ENCODE measurements around the gene PCNX1.

Gene PCNX1

DNA sequence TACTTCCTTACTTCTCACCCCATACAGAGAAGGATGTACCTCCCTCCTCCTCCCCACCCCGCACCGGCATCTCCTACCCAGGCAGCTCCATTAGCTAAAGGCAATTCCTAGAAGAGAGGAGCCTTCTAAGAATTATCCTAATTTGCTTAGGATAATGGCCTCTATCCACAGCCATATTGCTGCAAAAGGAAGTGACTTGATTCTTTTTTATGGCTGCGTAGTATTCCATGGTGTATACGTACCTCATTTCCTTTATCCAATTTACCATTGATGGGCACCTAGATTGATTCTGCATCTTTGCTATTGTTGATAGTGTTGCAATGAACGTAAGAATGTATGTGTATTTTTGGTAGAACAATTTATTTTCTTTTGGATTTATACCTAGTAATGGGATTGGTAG is 189.7 kb downstream of the PCNX1 start:
- no peak overlapping the region for H3K27ac Mint-ChIP-seq
- H3K9me3 Mint-ChIP-seq = peaks cover 0 to 4% of the 10 kb centered on the region in 2 donors
- no peak overlapping the region for H3K4me3 Mint-ChIP-seq
- no peak for DNase-seq
- peaks cover 2 to 7% of the 10 kb centered on the region in 2 donors for H3K4me1 Mint-ChIP-seq
- ATAC-seq (replicated peaks) = no peak
- H3K36me3 Mint-ChIP-seq = peaks cover 23 to 38% of the 10 kb centered on the region in 2 donors
- H3K27me3 Mint-ChIP-seq = no peaks in the 10 kb centered on the region

GRCh38 chr14:71103662-71104484 is 196.6 kb downstream of the PCNX1 start:
- Mint-ChIP-seq H3K27me3 (no peaks in the 10 kb centered on the region), H3K36me3 (peaks cover 20 to 23% of the 10 kb centered on the region in 2 donors), H3K4me3 (no peak overlapping the region), H3K4me1 (peaks cover 4 to 13% of the 10 kb centered on the region in 2 donors), H3K9me3 (no peaks in the 10 kb centered on the region), H3K27ac (no peak overlapping the region)
- DNase-seq (no peak), ATAC-seq (replicated peaks) (peak; percentile 66 to 70)

GRCh38 chr14:71105177-71105576 is 197.9 kb downstream of the PCNX1 start:
- Mint-ChIP-seq H3K36me3 (peaks cover 23 to 28% of the 10 kb centered on the region in 2 donors), H3K4me1 (peaks cover 4 to 5% of the 10 kb centered on the region in 2 donors), H3K9me3 (no peaks in the 10 kb centered on the region), H3K4me3 (no peak overlapping the region), H3K27ac (no peak overlapping the region), H3K27me3 (no peaks in the 10 kb centered on the region)
- ATAC-seq (replicated peaks) (no peak), DNase-seq (no peak)

GRCh38 chr14:71107921-71108320 is 200.7 kb downstream of the PCNX1 start:
- Mint-ChIP-seq H3K36me3 (peaks cover 28 to 32% of the 10 kb centered on the region in 2 donors), H3K4me3 (no peak overlapping the region), H3K9me3 (no peaks in the 10 kb centered on the region), H3K4me1 (peaks cover 4 to 13% of the 10 kb centered on the region in 2 donors), H3K27ac (no peak overlapping the region), H3K27me3 (no peaks in the 10 kb centered on the region)
- DNase-seq (no peak), ATAC-seq (replicated peaks) (no peak)

- Mint-ChIP-seq H3K4me1 (peaks cover 4 to 13% of the 10 kb centered on the region in 2 donors), H3K4me3 (no peak overlapping the region), H3K27ac (peak overlapping the region; percentile 47), H3K27me3 (no peaks in the 10 kb centered on the region), H3K9me3 (no peaks in the 10 kb centered on the region), H3K36me3 (peaks cover 28 to 32% of the 10 kb centered on the region in 2 donors)
- no peak for ATAC-seq (replicated peaks)
- no peak for DNase-seq
These were observed 201.3 kb downstream of the PCNX1 start for GRCh38 chr14:71108398-71109119.

GRCh38 chr14:71113376-71113775 is 206.1 kb downstream of the PCNX1 start:
- Mint-ChIP-seq H3K27ac (no peak overlapping the region), H3K9me3 (no peaks in the 10 kb centered on the region), H3K4me3 (no peak overlapping the region), H3K27me3 (no peaks in the 10 kb centered on the region), H3K4me1 (peaks cover 15 to 39% of the 10 kb centered on the region in 2 donors), H3K36me3 (peaks cover 16 to 20% of the 10 kb centered on the region in 2 donors)
- DNase-seq = no peak
- no peak for ATAC-seq (replicated peaks)

DNA sequence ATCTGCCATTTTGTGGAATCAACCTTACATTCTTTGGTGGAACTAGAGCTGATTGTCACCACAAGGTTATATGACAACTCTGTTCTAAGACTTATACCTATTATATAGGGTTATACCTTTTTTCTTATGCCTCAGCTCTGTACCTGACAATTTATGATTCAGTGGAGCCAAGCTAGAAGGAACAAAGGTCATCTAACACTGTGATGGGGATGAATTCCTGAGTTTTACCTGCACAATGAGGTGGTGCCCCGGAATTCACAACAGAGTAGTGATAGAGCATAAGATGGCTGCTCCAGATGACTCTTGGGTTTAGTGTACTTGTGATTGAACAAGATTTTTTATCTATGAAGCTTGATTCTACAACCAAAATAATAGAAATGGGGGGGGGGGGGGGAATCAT is 207.3 kb downstream of the PCNX1 start:
- Mint-ChIP-seq H3K27ac (no peak overlapping the region), H3K9me3 (no peaks in the 10 kb centered on the region), H3K4me3 (no peak overlapping the region), H3K4me1 (peaks cover 19 to 38% of the 10 kb centered on the region in 2 donors), H3K36me3 (peaks cover 13 to 18% of the 10 kb centered on the region in 2 donors), H3K27me3 (no peaks in the 10 kb centered on the region)
- ATAC-seq (replicated peaks) (no peak), DNase-seq (no peak)

- Mint-ChIP-seq H3K27ac (no peak overlapping the region), H3K27me3 (no peaks in the 10 kb centered on the region), H3K36me3 (peaks cover 8 to 18% of the 10 kb centered on the region in 2 donors), H3K4me3 (no peak overlapping the region), H3K9me3 (no peaks in the 10 kb centered on the region), H3K4me1 (peaks cover 19 to 38% of the 10 kb centered on the region in 2 donors)
- DNase-seq (no peak), ATAC-seq (replicated peaks) (no peak)
These were observed 208.0 kb downstream of the PCNX1 start for GRCh38 chr14:71115306-71115705.

GRCh38 chr14:71115821-71116567 is 208.7 kb downstream of the PCNX1 start:
- DNase-seq (no peak), ATAC-seq (replicated peaks) (peak; percentile 56 to 60)
- Mint-ChIP-seq H3K4me3 (peak overlapping the region in 1 of 2 donors; percentile 28), H3K36me3 (peaks cover 2 to 13% of the 10 kb centered on the region in 2 donors), H3K4me1 (peaks cover 19 to 38% of the 10 kb centered on the region in 2 donors), H3K27me3 (no peaks in the 10 kb centered on the region), H3K27ac (peak overlapping the region; percentile 56), H3K9me3 (no peaks in the 10 kb centered on the region)

DNA sequence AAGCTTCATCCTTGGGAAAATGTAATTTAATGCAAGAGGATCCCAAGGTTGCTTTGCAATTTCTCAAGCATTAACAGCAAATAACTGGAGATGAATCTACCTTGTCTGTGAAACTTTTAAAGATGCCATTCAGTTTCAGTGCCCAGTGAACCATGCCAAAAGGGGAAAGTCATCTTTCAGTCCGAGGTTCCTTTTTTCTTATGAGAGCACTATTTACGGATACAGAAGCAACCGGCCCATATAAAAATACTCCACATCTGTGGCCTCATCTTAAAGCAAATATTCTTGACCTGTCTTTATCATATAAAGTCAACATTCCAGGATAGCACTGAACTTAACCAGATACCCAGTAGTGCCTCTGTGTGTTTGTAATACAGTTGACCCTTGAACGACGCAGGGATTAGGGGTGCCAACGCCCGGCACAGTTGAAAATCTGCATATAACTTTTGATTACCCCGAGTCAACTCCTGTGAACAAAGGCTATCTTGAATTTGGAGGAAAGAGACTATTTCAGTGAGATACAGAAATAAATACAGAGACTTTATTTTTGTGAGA is 209.4 kb downstream of the PCNX1 start:
- Mint-ChIP-seq H3K4me1 (peaks cover 19 to 35% of the 10 kb centered on the region in 2 donors), H3K36me3 (peaks cover 2 to 12% of the 10 kb centered on the region in 2 donors), H3K9me3 (no peaks in the 10 kb centered on the region), H3K27ac (peak overlapping the region; percentile 56), H3K27me3 (no peaks in the 10 kb centered on the region), H3K4me3 (peak overlapping the region in 1 of 2 donors; percentile 28)
- ATAC-seq (replicated peaks) (peak; percentile 88 to 89), DNase-seq (no peak)

DNA sequence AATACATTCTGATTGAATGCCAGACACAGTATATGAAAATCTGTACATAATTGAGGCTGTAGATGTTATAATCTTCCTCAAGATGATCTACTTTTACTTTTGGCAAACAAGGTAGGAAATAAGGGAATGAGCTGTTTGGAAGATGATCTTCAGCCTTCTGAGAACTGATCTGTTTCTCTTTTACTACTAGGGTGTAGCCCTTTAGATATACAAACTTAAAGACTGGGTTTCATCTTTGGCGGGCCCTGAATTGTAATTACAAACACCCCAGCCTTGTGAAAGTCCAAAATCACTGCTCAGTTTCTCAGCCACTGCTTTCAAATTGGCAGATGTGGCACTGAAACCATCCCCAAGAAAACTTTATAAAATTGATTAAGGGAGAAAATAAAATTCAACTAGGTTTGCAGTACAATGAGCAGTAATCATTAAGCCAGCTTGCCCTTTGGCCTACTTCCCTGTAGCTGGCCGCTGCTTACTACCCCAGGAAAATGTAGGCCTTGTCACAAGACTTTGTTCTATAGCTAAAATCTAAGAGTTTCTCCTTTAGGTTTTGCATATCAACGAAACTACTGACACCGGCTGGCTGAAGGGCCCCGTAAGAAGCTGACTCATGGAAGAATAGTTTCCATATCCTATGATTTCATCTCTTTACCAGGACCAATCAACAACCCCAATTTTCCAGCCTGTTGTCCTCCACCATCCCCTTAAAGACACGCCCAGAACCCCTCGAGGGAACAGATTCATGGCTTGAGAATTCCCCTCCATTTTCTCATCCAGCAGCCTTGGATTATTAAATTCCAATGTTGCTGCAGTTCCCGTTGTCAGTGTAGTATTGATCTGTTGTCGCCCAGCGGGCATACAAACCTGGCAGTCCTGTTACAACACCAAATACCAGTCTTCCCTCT is 210.8 kb downstream of the PCNX1 start:
- Mint-ChIP-seq H3K27ac (peak overlapping the region; percentile 79), H3K4me3 (peak overlapping the region; percentile 6 to 36), H3K4me1 (peaks cover 22 to 40% of the 10 kb centered on the region in 2 donors), H3K27me3 (no peaks in the 10 kb centered on the region), H3K36me3 (peaks cover 3 to 16% of the 10 kb centered on the region in 2 donors), H3K9me3 (no peaks in the 10 kb centered on the region)
- peak; percentile 17 to 22 for ATAC-seq (replicated peaks)
- no peak for DNase-seq

GRCh38 chr14:71119075-71119474 is 211.8 kb downstream of the PCNX1 start:
- peaks cover 3 to 13% of the 10 kb centered on the region in 2 donors for H3K36me3 Mint-ChIP-seq
- ATAC-seq (replicated peaks) = no peak
- no peaks in the 10 kb centered on the region for H3K9me3 Mint-ChIP-seq
- no peak overlapping the region for H3K4me3 Mint-ChIP-seq
- H3K27me3 Mint-ChIP-seq = no peaks in the 10 kb centered on the region
- H3K4me1 Mint-ChIP-seq = peaks cover 29 to 50% of the 10 kb centered on the region in 2 donors
- no peak overlapping the region for H3K27ac Mint-ChIP-seq
- DNase-seq = no peak

DNA sequence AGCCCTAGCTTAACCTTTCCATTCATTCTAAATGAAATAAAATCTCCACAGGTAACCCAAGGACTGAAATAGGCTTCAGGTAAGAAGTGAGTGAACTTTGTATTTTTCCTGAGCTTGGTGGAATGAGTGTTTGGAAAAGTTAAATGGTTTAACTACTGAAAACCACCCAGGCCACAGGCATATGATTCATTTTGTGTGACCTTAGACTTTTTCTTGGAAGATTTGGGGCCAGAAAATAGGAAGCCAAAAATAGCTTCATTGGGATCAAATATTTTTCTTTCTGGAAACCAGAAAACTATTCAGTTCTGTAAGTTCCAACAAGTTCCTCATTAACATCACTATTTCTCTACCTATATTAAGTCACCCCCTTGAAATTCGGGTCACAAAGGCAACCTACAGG is 212.6 kb downstream of the PCNX1 start:
- Mint-ChIP-seq H3K27ac (no peak overlapping the region), H3K9me3 (no peaks in the 10 kb centered on the region), H3K36me3 (peaks cover 3 to 12% of the 10 kb centered on the region in 2 donors), H3K4me1 (peaks cover 29 to 56% of the 10 kb centered on the region in 2 donors), H3K4me3 (no peak overlapping the region), H3K27me3 (no peaks in the 10 kb centered on the region)
- no peak for DNase-seq
- ATAC-seq (replicated peaks) = no peak

All from stimulated activated naive B cell treated with anti-CD40 and anti-IgM and Interleukin-4, amounts not matched to agents 10 μg/mL and 1 μg/mL and 100 μg/mL, for 72 hours (primary cell).